Fibroblast of the aortic adventitia (primary cell): Measurements from ENCODE around the gene FHOD1. TPM values are rescaled to one million over a fixed set of nuclear protein-coding genes. Genes with fewer than 3 reads are reported as not detected.

Experiments used
- DNase-seq: peaks from one replicate; pipeline ENCODE4 v3.0.0-alpha.2; 2010; ENCODE audit warnings: low read depth
- H3K4me3 ChIP-seq: 2 replicates; pipeline ENCODE4 v1.5.1; 2011; ENCODE audit warnings: low read depth, mild to moderate bottlenecking, control low read depth, low read length, moderate library complexity
- CTCF ChIP-seq: IDR thresholded peaks from 2 replicates; pipeline ENCODE4 v1.5.1; 2011; ENCODE audit warnings: mild to moderate bottlenecking, low read length, control low read depth, inconsistent platforms; ENCODE audit not compliant: insufficient read depth
- total RNA-seq: library from RNA; depleted of rRNA; stranded (reverse); fragments of >200 nt; gene quantifications from 2 replicates; pipeline ENCODE4 v1.2.3, GENCODE V29; 2012; ENCODE audit warnings: low replicate concordance

FHOD1 gene
- total RNA-seq, 1 donor = 14.1 TPM

- no peak for DNase-seq
- no peak for TF ChIP-seq CTCF
- no peak overlapping the region for H3K4me3 ChIP-seq
Observed at GRCh38 chr16:67194260-67194659, 53.0 kb downstream of the FHOD1 start.

DNA sequence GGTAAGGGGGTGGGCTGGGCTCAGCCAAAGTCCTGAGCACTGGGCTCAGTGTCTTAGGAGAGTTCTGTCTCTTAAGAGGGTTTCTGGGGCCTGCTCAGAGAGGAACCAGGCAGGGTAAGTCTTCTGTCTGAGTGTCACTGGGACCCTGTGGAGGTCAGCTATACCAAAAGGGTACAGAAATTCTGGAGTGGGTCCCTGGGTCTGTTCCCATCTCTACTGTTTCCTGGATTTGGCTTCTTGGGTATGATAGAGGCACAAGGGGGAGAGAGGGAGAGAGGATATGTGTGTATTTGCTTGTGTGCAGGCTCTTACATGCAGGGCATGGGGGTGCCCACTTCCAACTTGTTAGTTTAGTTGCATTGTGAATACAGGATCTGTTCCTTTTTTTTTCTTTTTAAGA lies 53.7 kb downstream of the FHOD1 start:
- H3K4me3 ChIP-seq = peak overlapping the region; percentile 97
- DNase-seq = no peak
- no peak for TF ChIP-seq CTCF

GRCh38 chr16:67192781-67193361 lies 54.4 kb downstream of the FHOD1 start:
- DNase-seq = no peak
- H3K4me3 ChIP-seq = peak overlapping the region; percentile 97
- no peak for TF ChIP-seq CTCF

- DNase-seq = peak; percentile 91
- TF ChIP-seq CTCF = no peak
Observed at GRCh38 chr16:67191995-67192681, 55.1 kb downstream of the FHOD1 start, which contains the start of gene E2F4. Gene E2F4, plus strand, starts transcription at chr16:67192155. Its CDS starts 73 bp downstream, at chr16:67192228.

GRCh38 chr16:67191411-67191994 lies 55.8 kb downstream of the FHOD1 start:
- peak overlapping the region; percentile 60 for H3K4me3 ChIP-seq
- DNase-seq = no peak
- no peak for TF ChIP-seq CTCF

More at GRCh38 chr16:67191995-67192681, 55.1 kb downstream of the FHOD1 start, which contains the start of gene E2F4:
- H3K4me3 ChIP-seq = peak within 1 kb of the TSS; percentile 97

DNA sequence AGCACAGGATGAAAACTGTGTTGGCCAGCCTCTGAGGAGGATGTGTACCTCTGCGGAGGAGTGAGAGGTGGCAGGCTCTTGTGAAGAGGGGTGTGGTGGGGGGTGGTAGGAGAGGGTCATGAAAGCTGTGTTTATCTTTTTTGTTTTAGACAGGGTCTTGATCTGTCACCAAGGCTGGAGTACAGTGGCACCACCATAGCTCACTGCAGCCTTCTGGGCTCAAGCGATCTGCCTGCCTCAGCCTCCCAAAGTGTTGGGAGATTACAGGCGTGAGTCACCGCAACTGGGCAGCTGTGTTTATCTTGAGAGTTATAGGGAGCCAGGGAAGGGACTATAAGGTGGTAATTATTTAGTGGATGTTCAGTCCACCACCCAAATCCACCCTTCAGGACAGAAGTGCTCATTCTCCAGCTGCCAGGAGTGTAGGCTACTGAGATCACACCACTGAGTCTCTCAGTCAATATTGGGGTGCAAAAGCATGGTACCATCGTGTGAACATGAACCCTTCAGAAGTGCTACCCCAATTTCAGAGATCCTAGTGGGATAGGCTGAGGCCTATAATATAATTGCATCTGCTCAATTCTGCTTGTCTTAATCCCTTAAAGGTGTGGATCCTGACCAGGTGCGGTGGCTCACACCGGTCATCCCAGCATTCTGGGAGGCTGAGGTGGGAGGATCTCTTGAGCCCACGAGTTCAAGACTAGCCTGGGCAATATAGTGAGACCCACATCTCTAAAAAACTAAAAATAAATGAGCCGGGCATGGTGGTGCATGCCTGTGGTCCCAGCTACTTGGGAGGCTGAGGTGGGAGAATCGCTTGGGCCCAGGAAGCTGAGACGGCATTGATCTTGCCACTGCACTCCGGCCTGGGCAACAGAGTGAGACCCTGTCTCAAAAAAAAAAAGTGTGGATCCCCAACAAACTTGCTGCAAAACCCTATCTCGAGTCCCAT lies 56.6 kb downstream of the FHOD1 start:
- no peak for TF ChIP-seq CTCF
- DNase-seq = peak; percentile 24
- no peak overlapping the region for H3K4me3 ChIP-seq
